Measurements from ENCODE around the gene BST2. TPM values are rescaled to one million over a fixed set of nuclear protein-coding genes. Genes with fewer than 3 reads are reported as not detected.
A peak's percentile ranks its signal among the peaks of the same experiment; 100 is the strongest.

BST2 gene
- total and polyA plus RNA-seq, 10 of the 15 experiments (the other 5 are each of a cell fraction or from before 2014, with no cell fraction given) = 16.6 to 372 (median 264) TPM

GRCh38 chr19:17393914-17394313 lies 11.5 kb downstream of the BST2 start, which contains the start of gene CCDC194:
TSS of gene CCDC194 (minus strand) at chr19:17394196. CDS start at chr19:17394158, 38 bp downstream.
- TF ChIP-seq NFYA (IDR thresholded peaks at IDR 0.05; ENCODE audit: borderline replicate concordance, low read depth, low read length) (no peak), POLR2A (IDR thresholded peaks at IDR 0.05; ENCODE audit: low read depth, low read length) (peak; percentile 61), ZNF622 (IDR thresholded peaks at IDR 0.05) (no peak)

GRCh38 chr19:17393002-17393401 lies 12.4 kb downstream of the BST2 start:
- no peak for ATAC-seq
- intact Hi-C loops (cut with micrococcal nuclease; ENCODE audit: unreplicated experiment) = no loop called here
- Histone ChIP-seq H3K4me1 (ENCODE audit: control insufficient read depth, insufficient read depth, low read length) (peaks cover 9% of the 10 kb centered on the region), H3K36me3 (ENCODE audit: control insufficient read depth in 2 of 2, insufficient read depth in 2 of 2, low read length in 1 of 2) (peaks cover 0 to 5% of the 10 kb centered on the region in 2 experiments; a peak in 1 of 4 replicates), H3K27ac (ENCODE audit: control insufficient read depth, insufficient read depth) (no peak overlapping the region), H3K4me3 (no peak overlapping the region), H3K4me2 (ENCODE audit: control insufficient read depth, insufficient read depth) (no peak overlapping the region), H3K9me3 (replicated peaks; ENCODE audit: control insufficient read depth, insufficient read depth, low read length) (no peaks in the 10 kb centered on the region; the same call in 1 of the 3 replicates), H3K27me3 (replicated peaks in 1 of 2; ENCODE audit: control insufficient read depth in 2 of 2, insufficient read depth in 2 of 2, low read length in 1 of 2) (peaks cover 2 to 3% of the 10 kb centered on the region in 2 experiments; a peak in 3 of 4 replicates), H4K20me1 (ENCODE audit: control insufficient read depth, insufficient read depth) (no peaks in the 10 kb centered on the region), H3K79me2 (ENCODE audit: control insufficient read depth, insufficient read depth, low read length) (no peaks in the 10 kb centered on the region), H2AFZ (ENCODE audit: control insufficient read depth, low read depth, low read length) (no peak overlapping the region), H3K9ac (ENCODE audit: control insufficient read depth, insufficient read depth, low read length) (no peak overlapping the region)
- no peak for DNase-seq (ENCODE audit: low read depth, low spot score)
- in situ Hi-C loops (cut with MboI) = no loop called here
- WGBS (ENCODE audit: insufficient coverage, insufficient replicate concordance, low lambda C conversion rate, missing lambda C conversion rate) = 47% methylated on average over 2 of the region's 2 CpGs
- no TSS peak for BruUV-seq (replicated peaks)
- ChIA-PET POLR2A (interaction anchor here (0.7 kb wide), 1 partner anchor 204 kb away, joined by 4 read pairs; no protein-coding TSS in a partner anchor), RAD21 (ENCODE audit: unreplicated experiment) (no interaction called here), CTCF (interaction anchor here (0.6 to 4.0 kb wide), 4 partner anchors 32 to 103 kb away, joined by 3 to 36 read pairs (median 4); no protein-coding TSS in a partner anchor), SMC1A (ENCODE audit: uncharacterized antibody, unreplicated experiment) (interaction anchor here (0.9 to 1.5 kb wide), 2 partner anchors 75 to 100 kb away, joined by 3 read pairs; no protein-coding TSS in a partner anchor)
- FAIRE-seq = no peak
- TF ChIP-seq ETV6 (conservative IDR thresholded peaks at IDR 0.05 in 1 of 2, IDR thresholded peaks at IDR 0.05 in 1 of 2; ENCODE audit: borderline replicate concordance in 1 of 2, low read depth in 1 of 2) = no peak
- TF ChIP-seq NFYA (IDR thresholded peaks at IDR 0.05; ENCODE audit: borderline replicate concordance, low read depth, low read length) = no peak
- TF ChIP-seq, protein P1, sequence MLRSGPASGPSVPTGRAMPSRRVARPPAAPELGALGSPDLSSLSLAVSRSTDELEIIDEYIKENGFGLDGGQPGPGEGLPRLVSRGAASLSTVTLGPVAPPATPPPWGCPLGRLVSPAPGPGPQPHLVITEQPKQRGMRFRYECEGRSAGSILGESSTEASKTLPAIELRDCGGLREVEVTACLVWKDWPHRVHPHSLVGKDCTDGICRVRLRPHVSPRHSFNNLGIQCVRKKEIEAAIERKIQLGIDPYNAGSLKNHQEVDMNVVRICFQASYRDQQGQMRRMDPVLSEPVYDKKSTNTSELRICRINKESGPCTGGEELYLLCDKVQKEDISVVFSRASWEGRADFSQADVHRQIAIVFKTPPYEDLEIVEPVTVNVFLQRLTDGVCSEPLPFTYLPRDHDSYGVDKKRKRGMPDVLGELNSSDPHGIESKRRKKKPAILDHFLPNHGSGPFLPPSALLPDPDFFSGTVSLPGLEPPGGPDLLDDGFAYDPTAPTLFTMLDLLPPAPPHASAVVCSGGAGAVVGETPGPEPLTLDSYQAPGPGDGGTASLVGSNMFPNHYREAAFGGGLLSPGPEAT (IDR thresholded peaks at IDR 0.05; ENCODE audit: low read depth) = no peak
- TF ChIP-seq ZNF217 (IDR thresholded peaks at IDR 0.05) = no peak
- no peak for TF ChIP-seq ZNF384 (IDR thresholded peaks at IDR 0.05; ENCODE audit: borderline replicate concordance, low read depth, low read length)
- TF ChIP-seq RCOR1 (conservative IDR thresholded peaks at IDR 0.05; ENCODE audit: low read depth, low read length) = no peak
- no peak for TF ChIP-seq SIX5 (IDR thresholded peaks at IDR 0.05; ENCODE audit: low read depth, low read length, severe bottlenecking)
- no peak for TF ChIP-seq ESRRA (IDR thresholded peaks at IDR 0.05; ENCODE audit: low read length)
- TF ChIP-seq NR2C2 (IDR thresholded peaks at IDR 0.05; ENCODE audit: borderline replicate concordance, control insufficient read depth, insufficient read length, low read depth) = no peak
- TF ChIP-seq ZSCAN29 (IDR thresholded peaks at IDR 0.05) = no peak

More at GRCh38 chr19:17393914-17394313, 11.5 kb downstream of the BST2 start, which contains the start of gene CCDC194:
- ChIA-PET CTCF (interaction anchor here (0.8 to 4.0 kb wide), 7 partner anchors 8 to 90 kb away, joined by 3 to 36 read pairs (median 7); no protein-coding TSS in a partner anchor), RAD21 (ENCODE audit: unreplicated experiment) (no interaction called here), POLR2A (interaction anchor here (0.7 kb wide), 1 partner anchor 205 kb away, joined by 4 read pairs; no protein-coding TSS in a partner anchor), SMC1A (ENCODE audit: uncharacterized antibody, unreplicated experiment) (interaction anchor here (0.9 to 1.2 kb wide), 2 partner anchors 22 to 74 kb away, joined by 3 read pairs; no protein-coding TSS in a partner anchor)
- peaks cover 9% of the 10 kb centered on the region for H3K4me1 ChIP-seq (ENCODE audit: control insufficient read depth, insufficient read depth, low read length)
- H3K79me2 ChIP-seq (ENCODE audit: control insufficient read depth, insufficient read depth, low read length) = no peaks in the 10 kb centered on the region
- intact Hi-C loops (cut with micrococcal nuclease; ENCODE audit: unreplicated experiment) (no loop called here), in situ Hi-C loops (cut with MboI) (no loop called here)
- no peak within 1 kb of the TSS for H2AFZ ChIP-seq (ENCODE audit: control insufficient read depth, low read depth, low read length)
- no peaks in the 10 kb centered on the region; the same call in 1 of the 3 replicates for H3K9me3 ChIP-seq (replicated peaks; ENCODE audit: control insufficient read depth, insufficient read depth, low read length)
- H3K9ac ChIP-seq (ENCODE audit: control insufficient read depth, insufficient read depth, low read length) = no peak within 1 kb of the TSS
- FAIRE-seq (no peak), ATAC-seq (no peak), DNase-seq (ENCODE audit: low read depth, low spot score) (no peak)
- 69% methylated on average over 41 of the region's 41 CpGs for WGBS (ENCODE audit: insufficient coverage, insufficient replicate concordance, low lambda C conversion rate, missing lambda C conversion rate)
- H3K4me2 ChIP-seq (ENCODE audit: control insufficient read depth, insufficient read depth) = no peak within 1 kb of the TSS
- no peak within 1 kb of the TSS for H3K27ac ChIP-seq (ENCODE audit: control insufficient read depth, insufficient read depth)
- BruUV-seq (replicated peaks) = no TSS peak
- no peak within 1 kb of the TSS for H3K4me3 ChIP-seq
- no peaks in the 10 kb centered on the region for H4K20me1 ChIP-seq (ENCODE audit: control insufficient read depth, insufficient read depth)
- peaks cover 3 to 5% of the 10 kb centered on the region in 2 experiments; a peak in 2 of 4 replicates for H3K36me3 ChIP-seq (ENCODE audit: control insufficient read depth in 2 of 2, insufficient read depth in 2 of 2, low read length in 1 of 2)
- peaks cover 2 to 3% of the 10 kb centered on the region in 2 experiments; a peak in 3 of 4 replicates for H3K27me3 ChIP-seq (replicated peaks in 1 of 2; ENCODE audit: control insufficient read depth in 2 of 2, insufficient read depth in 2 of 2, low read length in 1 of 2)
